ENCODE data around the gene AHCYL1.

The AHCYL1 gene

DNA sequence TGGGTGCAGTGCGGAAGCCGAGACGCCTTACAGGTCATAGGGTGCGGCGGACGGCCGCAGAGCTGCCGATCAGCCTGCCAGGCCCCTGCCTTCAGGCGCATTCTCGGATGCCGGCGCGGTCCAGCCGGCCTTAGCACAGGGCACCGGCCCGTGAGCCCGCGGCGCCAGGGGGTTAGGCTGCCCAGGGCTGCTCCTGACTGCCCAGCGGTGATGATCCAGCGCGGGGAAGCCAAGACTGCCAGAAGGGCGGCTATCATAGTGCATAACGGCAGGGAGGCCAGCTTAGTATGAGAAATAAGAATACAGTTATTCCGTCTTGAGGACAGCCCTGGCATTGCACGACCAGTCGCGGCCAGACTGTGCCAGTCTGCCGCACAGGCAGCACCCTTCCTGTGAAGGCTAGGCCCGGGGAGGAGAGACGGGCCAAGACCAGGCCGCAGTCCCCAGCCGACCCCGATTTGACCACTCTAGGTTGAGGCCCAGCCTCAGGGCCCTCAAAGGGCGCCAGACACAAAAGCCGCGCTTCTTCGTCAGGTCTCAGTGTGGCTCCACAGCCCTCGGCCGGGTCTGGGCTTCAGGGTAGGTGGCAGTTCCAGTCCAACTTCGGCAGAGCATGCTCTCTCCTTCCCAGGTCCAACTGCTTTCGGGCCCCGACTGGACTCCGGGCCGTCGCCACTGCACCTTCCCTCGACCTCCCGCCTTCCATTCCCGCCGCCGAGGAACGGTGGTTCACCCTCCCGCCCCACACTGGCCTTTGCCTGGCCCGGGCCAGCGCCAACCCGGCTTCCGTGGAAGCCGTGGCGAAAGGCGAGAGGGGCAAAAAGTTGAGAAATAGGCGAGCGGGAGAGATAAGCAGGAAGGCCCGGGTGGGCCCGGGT, 85.1 kb downstream of the AHCYL1 start:
- TF ChIP-seq, protein P1, sequence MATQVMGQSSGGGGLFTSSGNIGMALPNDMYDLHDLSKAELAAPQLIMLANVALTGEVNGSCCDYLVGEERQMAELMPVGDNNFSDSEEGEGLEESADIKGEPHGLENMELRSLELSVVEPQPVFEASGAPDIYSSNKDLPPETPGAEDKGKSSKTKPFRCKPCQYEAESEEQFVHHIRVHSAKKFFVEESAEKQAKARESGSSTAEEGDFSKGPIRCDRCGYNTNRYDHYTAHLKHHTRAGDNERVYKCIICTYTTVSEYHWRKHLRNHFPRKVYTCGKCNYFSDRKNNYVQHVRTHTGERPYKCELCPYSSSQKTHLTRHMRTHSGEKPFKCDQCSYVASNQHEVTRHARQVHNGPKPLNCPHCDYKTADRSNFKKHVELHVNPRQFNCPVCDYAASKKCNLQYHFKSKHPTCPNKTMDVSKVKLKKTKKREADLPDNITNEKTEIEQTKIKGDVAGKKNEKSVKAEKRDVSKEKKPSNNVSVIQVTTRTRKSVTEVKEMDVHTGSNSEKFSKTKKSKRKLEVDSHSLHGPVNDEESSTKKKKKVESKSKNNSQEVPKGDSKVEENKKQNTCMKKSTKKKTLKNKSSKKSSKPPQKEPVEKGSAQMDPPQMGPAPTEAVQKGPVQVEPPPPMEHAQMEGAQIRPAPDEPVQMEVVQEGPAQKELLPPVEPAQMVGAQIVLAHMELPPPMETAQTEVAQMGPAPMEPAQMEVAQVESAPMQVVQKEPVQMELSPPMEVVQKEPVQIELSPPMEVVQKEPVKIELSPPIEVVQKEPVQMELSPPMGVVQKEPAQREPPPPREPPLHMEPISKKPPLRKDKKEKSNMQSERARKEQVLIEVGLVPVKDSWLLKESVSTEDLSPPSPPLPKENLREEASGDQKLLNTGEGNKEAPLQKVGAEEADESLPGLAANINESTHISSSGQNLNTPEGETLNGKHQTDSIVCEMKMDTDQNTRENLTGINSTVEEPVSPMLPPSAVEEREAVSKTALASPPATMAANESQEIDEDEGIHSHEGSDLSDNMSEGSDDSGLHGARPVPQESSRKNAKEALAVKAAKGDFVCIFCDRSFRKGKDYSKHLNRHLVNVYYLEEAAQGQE (IDR thresholded peaks at IDR 0.05; ENCODE audit: insufficient replicate concordance, low read depth) = no peak
- TF ChIP-seq, protein P2, sequence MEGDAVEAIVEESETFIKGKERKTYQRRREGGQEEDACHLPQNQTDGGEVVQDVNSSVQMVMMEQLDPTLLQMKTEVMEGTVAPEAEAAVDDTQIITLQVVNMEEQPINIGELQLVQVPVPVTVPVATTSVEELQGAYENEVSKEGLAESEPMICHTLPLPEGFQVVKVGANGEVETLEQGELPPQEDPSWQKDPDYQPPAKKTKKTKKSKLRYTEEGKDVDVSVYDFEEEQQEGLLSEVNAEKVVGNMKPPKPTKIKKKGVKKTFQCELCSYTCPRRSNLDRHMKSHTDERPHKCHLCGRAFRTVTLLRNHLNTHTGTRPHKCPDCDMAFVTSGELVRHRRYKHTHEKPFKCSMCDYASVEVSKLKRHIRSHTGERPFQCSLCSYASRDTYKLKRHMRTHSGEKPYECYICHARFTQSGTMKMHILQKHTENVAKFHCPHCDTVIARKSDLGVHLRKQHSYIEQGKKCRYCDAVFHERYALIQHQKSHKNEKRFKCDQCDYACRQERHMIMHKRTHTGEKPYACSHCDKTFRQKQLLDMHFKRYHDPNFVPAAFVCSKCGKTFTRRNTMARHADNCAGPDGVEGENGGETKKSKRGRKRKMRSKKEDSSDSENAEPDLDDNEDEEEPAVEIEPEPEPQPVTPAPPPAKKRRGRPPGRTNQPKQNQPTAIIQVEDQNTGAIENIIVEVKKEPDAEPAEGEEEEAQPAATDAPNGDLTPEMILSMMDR (IDR thresholded peaks at IDR 0.05; ENCODE audit: insufficient read depth, low read length) = no peak
- TF ChIP-seq POLR2AphosphoS5 (IDR thresholded peaks at IDR 0.05; ENCODE audit: low read depth) (no peak), GABPA (IDR thresholded peaks at IDR 0.05; ENCODE audit: low read depth) (no peak), SPI1 (IDR thresholded peaks at IDR 0.05; ENCODE audit: borderline replicate concordance, low read depth) (no peak)
- DNase-seq (ENCODE audit: low read depth in 1 of 2, low spot score in 1 of 2) = no peak
- no peak overlapping the region for H3K4me3 ChIP-seq (replicated peaks; ENCODE audit: insufficient read depth, low read length)
- H3K27me3 ChIP-seq (ENCODE audit: insufficient read depth, poor library complexity, severe bottlenecking) = peaks cover 70% of the 10 kb centered on the region
- H3K27ac ChIP-seq (replicated peaks) = no peak overlapping the region

DNA sequence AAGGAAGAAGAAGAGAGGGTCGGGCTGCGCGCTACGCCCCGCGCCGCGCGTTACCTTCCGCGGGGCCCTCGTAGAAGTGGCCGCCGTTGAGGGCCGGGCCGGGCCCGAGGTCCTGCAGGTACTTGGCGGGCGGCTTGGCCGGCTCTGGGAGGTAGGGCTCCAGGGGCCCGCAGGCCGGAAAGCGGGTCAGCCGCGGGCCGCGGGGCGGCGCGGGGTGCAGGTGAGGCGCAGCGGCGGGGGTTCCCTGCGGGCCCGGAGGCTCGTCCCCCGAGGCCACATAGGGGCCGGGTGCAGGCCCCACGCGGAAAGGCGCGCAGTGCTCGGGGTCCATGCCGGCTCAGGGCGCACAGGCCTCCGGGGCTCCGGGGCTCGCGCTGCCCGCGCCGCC, 85.7 kb downstream of the AHCYL1 start:
- H3K27me3 ChIP-seq (ENCODE audit: insufficient read depth, poor library complexity, severe bottlenecking) = peaks cover 70% of the 10 kb centered on the region

DNA sequence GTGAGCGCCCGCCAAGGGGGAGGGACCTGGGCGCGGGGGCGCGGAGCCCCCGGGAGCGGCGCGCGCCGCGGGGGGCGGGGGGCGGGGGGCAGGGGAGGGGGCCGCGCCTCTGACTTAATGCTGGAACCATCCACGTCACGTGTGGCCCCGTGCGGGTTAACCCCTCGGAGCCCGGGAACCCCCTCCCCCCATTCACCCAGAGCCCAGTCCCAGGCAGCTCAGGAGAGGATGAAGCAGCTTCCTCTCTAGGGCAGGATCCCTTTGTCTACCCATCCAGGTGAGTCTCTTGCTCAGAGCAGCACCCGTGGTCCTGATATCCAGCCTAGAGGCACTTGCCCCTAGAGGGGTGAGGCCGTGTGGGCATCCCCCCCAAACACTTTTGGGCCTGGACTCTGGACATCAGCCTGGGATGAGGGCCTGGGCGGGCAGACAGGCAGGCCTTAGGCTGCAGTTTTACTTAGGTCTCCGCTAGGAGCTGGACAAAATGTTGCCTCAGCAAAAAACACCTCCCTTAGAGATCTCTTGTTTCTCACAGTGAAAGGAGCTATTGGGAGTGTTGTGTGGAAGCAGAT, 86.2 kb downstream of the AHCYL1 start, which contains the start of gene ALX3:
Gene ALX3 (minus strand): TSS at position 2 of the 572 bp plus-strand sequence. CDS start 60 bp downstream, outside the sequence.
- TF ChIP-seq SPI1 (IDR thresholded peaks at IDR 0.05; ENCODE audit: borderline replicate concordance, low read depth) (no peak), POLR2AphosphoS5 (IDR thresholded peaks at IDR 0.05; ENCODE audit: low read depth) (no peak), GABPA (IDR thresholded peaks at IDR 0.05; ENCODE audit: low read depth) (no peak)
- TF ChIP-seq, protein P2 (IDR thresholded peaks at IDR 0.05; ENCODE audit: insufficient read depth, low read length) = no peak
- TF ChIP-seq, protein P1 (IDR thresholded peaks at IDR 0.05; ENCODE audit: insufficient replicate concordance, low read depth) = no peak
- Histone ChIP-seq H3K4me3 (replicated peaks; ENCODE audit: insufficient read depth, low read length) (no peak within 1 kb of the TSS), H3K27ac (replicated peaks) (no peak within 1 kb of the TSS), H3K27me3 (ENCODE audit: insufficient read depth, poor library complexity, severe bottlenecking) (peaks cover 70% of the 10 kb centered on the region)
- no peak for DNase-seq (ENCODE audit: low read depth in 1 of 2, low spot score in 1 of 2)

More for the DNA sequence above, 85.7 kb downstream of the AHCYL1 start:
- no peak overlapping the region for H3K4me3 ChIP-seq (replicated peaks; ENCODE audit: insufficient read depth, low read length)
- no peak for DNase-seq (ENCODE audit: low read depth in 1 of 2, low spot score in 1 of 2)
- H3K27ac ChIP-seq (replicated peaks) = no peak overlapping the region
- TF ChIP-seq SPI1 (IDR thresholded peaks at IDR 0.05; ENCODE audit: borderline replicate concordance, low read depth) (no peak), GABPA (IDR thresholded peaks at IDR 0.05; ENCODE audit: low read depth) (no peak), POLR2AphosphoS5 (IDR thresholded peaks at IDR 0.05; ENCODE audit: low read depth) (no peak)
- TF ChIP-seq, protein P2 (IDR thresholded peaks at IDR 0.05; ENCODE audit: insufficient read depth, low read length) = no peak
- TF ChIP-seq, protein P1 (IDR thresholded peaks at IDR 0.05; ENCODE audit: insufficient replicate concordance, low read depth) = no peak
